NCI-H82 (cell line): Measurements from ENCODE around the gene MBD5.

Experiments used
- DNase-seq: peaks from one replicate; lab custom pipeline; 2025; lab: John Stamatoyannopoulos, UW

Gene MBD5

DNA sequence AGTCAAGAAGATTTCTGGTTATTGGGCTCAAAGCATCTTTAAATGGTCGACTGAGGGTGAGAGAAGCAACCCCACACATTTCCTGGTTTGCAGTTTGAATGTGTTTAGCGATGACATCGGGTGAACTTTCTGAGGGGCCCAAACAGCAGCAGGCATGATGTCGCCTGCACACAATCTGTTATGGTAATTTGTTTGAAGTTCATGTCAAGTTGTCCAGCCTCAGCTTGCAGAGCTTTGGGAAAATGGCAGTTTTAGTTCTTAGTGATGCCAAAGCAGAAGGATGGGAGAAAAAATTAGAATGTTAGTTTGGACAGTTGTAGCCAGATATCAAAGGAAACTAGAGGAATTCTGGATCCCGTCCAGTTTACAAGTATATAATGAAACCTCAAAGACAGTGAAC, 284.6 kb downstream of the MBD5 start:
- DNase-seq, result no peak

DNA sequence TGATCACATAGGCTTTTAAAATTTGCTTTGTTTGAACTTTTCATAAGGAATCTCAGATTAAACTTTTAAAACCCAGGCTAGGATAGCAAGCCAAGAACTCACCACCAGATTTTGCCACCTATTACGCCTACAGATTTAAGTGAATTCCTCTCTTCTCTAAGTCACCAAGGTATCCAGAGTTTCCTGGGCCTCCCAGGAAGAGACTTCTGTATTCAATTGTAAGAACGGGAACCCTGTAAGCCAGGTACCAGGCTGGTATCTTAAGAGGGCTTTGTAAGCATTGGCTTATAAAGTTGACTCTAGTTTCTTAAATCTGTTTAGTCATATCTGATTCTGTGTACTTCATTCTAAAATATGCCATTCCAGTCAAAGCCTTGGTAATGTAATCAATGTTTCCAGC, 285.1 kb downstream of the MBD5 start:
- DNase-seq, result no peak

- DNase-seq, result no peak
Observed at GRCh38 chr2:148317598-148317997, 296.7 kb downstream of the MBD5 start.

DNA sequence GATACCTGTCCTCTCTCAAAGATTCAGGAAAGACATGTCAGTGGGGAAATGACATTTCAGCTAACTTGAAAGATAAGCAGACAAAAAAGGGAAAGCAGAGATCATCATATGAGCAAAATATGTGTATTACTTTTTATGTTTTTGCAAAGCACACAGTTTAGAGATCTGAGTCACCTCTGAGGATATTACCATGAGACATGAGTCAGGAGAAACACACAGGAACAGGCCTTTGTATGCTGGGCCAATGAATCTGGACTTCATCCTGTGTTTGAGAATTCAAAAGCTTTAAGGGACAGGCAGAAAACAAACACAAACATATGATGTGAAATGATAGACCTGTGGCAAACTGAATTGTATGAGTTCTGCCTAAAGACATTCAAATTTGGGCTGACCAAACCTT, 317.6 kb downstream of the MBD5 start:
- no peak for DNase-seq

- no peak for DNase-seq
Observed at GRCh38 chr2:148342086-148342485, 321.2 kb downstream of the MBD5 start.

DNA sequence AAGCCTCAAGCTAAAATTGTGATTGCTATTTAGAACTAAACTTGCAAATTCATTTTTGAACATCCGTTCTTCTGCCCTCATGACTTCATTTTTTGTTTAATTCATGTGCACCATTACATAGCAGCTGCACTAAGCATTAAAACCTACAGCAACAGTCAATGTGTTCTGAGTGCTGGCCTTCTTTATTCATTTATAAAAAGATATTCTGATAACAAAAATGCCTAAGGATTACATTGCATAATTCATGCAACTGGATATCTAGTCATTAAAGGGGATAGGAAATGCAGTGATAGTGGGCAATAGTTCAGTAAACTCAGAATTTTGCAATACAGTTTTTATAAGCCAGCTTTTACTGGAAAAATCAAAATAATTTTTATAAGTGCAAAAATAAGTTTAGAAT, 329.3 kb downstream of the MBD5 start:
- DNase-seq, result no peak

DNA sequence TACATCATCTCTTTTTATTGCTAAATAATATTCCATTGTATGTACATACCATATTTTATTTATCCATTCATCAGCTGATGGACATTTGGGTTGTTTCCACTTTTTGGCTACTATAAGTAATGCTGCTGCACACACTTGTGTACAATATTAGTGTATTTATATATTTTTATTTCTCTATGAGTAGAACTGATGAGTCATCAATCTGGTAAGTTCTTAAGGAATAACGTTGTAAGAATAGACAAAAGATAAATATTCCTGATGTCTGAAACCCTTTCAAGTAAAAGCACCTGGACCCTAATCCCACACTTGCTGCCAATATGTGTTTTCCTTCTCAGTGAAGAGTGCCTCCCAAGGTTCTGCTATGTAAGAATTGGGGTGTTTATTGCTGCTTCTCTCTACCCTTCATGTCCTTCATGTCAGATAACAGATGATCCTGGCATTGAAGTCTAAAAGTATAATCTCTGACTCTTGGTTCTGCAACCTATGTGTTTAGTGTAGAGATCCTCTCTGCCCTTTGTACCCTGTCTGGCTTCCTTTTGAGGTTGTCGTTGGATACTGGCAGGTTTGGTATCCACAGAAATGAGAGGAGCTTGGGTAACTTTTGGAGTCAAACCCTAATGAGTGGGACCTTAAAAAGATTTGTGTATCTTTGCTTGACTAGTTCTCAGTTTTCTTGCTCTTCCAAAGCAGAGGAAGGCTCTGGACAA, 330.7 kb downstream of the MBD5 start:
- no peak for DNase-seq

GRCh38 chr2:148358375-148358774, 337.5 kb downstream of the MBD5 start:
- DNase-seq, result no peak

- DNase-seq, result no peak
Observed at GRCh38 chr2:148360662-148361061, 339.8 kb downstream of the MBD5 start.

DNA sequence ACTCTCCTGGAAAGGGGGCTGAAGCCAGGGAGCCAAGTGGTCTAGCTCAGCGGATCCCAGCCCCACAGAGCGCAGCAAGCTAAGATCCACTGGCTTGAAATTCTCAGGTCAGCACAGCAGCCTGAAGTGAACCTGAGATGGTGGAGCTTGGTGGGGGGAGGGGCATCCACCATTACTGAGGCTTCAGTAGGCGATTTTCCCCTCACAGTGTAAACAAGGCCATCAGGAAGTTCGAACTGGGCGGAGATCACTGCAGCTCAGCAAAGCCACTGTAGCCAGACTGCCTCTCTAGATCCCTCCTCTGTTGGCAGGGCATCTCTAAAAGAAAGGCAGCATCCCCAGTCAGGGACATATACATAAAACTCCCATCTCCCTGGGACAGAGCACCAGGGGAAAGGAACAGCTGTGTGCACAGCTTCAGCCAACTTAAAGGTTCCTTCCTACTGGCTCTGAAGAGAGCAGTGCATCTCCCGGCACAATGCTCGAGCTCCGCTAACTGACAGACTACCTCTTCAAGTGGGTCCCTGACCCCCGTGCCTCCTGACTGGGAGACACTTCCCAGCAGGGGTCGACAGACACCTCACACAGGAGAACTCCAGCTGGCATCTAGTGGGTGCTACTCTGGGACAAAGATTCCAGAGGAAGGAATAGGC, 341.4 kb downstream of the MBD5 start:
- DNase-seq, result no peak

- DNase-seq, result no peak
Observed at GRCh38 chr2:148375214-148375613, 354.3 kb downstream of the MBD5 start.

- DNase-seq, result no peak
Observed at GRCh38 chr2:148391324-148391723, 370.4 kb downstream of the MBD5 start.

GRCh38 chr2:148402786-148403185, 381.9 kb downstream of the MBD5 start:
- no peak for DNase-seq

GRCh38 chr2:148410899-148411298, 390.0 kb downstream of the MBD5 start:
- no peak for DNase-seq

GRCh38 chr2:148416248-148416647, 395.4 kb downstream of the MBD5 start:
- no peak for DNase-seq

- DNase-seq, result no peak
Observed at GRCh38 chr2:148430101-148430500, 409.2 kb downstream of the MBD5 start.

DNA sequence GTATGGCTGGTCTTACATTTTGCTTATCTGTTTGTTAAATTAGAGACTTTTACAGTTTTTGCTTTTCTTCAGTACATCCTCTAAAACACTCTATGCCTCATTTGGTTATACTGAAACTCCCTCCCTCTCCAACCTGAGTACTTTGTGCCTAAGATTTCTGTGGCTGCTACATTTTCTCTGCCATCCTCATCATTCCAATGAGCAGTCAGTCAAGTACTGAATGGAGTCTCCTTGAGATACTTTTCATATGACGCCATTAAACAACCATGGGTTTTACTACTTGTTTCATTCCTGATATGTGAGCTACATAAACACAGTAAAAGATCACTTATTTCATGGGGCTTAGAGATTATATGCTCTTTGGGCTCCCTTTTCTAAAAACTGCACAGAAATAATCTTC, 427.0 kb downstream of the MBD5 start:
- DNase-seq, result no peak

DNA sequence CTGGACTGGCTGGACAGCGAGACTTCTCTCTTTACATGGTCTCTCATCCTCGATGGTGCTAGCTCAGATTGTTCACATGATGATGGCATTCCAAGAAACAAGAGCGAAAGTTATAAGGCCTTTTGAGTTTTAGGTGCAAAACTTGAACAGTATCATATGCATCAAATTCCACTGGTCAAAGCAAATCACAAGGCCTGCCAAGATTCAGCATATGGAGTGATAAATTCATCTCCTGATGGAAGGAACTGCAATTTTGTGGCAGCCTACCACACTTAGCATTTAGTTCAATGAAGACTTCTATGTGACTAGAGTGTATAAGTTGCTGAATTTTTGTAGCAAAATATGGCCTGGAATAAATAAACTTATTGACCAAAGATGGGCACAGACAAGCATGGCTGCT, 429.6 kb downstream of the MBD5 start:
- DNase-seq, result no peak

DNA sequence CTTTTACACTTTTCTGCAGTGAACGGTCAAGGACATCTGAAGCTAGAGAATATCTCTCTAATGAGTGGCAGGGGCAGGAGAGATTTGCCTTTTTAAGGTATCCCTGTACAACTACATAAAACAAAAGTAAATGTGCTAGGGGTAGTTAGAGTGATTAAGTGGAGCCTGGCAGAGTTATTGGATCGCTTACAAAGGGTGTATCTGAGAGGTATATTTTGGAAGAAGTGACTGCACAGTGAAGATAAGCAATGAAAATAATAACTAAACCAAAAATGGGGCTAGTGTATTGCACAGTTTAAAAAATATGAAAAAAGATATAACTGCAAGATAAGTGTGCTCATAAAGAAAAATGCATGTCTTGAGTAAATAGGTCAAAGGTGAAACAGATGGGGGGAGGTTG, 430.2 kb downstream of the MBD5 start:
- DNase-seq, result no peak

GRCh38 chr2:148455791-148456190, 434.9 kb downstream of the MBD5 start:
- no peak for DNase-seq

- no peak for DNase-seq
Observed at GRCh38 chr2:148458171-148458570, 437.3 kb downstream of the MBD5 start.

GRCh38 chr2:148459377-148459778, 438.5 kb downstream of the MBD5 start:
- no peak for DNase-seq

DNA sequence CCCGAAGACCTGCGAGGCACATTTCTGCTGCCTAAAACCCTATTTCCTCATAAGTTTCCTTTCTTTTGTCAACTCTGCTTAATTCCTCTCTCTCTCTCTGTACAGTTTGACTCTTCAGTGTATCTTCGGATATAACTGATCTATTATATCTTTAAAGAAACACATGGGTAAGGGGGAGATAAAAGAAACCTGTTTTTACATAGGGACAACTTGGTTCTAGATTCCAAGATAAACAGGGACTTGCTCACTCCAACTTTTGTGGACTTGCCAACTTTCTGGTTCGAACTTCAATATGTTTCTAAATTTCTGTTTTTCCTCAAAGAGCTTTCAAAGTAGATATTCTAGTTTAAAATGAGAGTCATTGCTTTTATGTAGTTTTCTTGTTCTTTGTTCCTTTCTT, 441.0 kb downstream of the MBD5 start:
- DNase-seq, result no peak

GRCh38 chr2:148475626-148476025, 454.7 kb downstream of the MBD5 start:
- DNase-seq, result no peak
